NCI-H460 (cell line): ENCODE results near the gene EPHA5. TPM values are rescaled to one million over a fixed set of nuclear protein-coding genes. Genes with fewer than 3 reads are reported as not detected.

Source experiments
- DNase-seq: peaks from one replicate; pipeline ENCODE4 v3.0.0-alpha.2; 2016; ENCODE audit warnings: low read depth; ENCODE audit errors: extremely low read depth
- total RNA-seq: library from RNA; depleted of rRNA; stranded (reverse); fragments of >200 nt; shearing (Covaris generic); gene quantifications from 2 replicates; pipeline ENCODE4 v1.2.3, GENCODE V29; 2014

EPHA5 gene
- total RNA-seq, 1 experiment from 2014 or later = 21.7 TPM

- no peak for DNase-seq
Observed at GRCh38 chr4:65635051-65635821, 35.1 kb downstream of the EPHA5 start.

- no peak for DNase-seq
Observed at GRCh38 chr4:65624651-65625050, 45.6 kb downstream of the EPHA5 start.

GRCh38 chr4:65623506-65623905, 46.8 kb downstream of the EPHA5 start:
- peak; percentile 66 for DNase-seq

- no peak for DNase-seq
Observed at GRCh38 chr4:65617416-65617815, 52.9 kb downstream of the EPHA5 start.

GRCh38 chr4:65604515-65604914, 65.8 kb downstream of the EPHA5 start:
- DNase-seq = no peak

GRCh38 chr4:65600656-65601055, 69.6 kb downstream of the EPHA5 start:
- no peak for DNase-seq

- peak; percentile 41 for DNase-seq
Observed at GRCh38 chr4:65599340-65599739, 70.9 kb downstream of the EPHA5 start.

- DNase-seq = no peak
Observed at GRCh38 chr4:65597697-65598096, 72.6 kb downstream of the EPHA5 start.

- no peak for DNase-seq
Observed at GRCh38 chr4:65592089-65592488, 78.2 kb downstream of the EPHA5 start.

GRCh38 chr4:65589921-65590320, 80.4 kb downstream of the EPHA5 start:
- DNase-seq = no peak

GRCh38 chr4:65589331-65589730, 81.0 kb downstream of the EPHA5 start:
- no peak for DNase-seq

GRCh38 chr4:65580551-65580950, 89.7 kb downstream of the EPHA5 start:
- DNase-seq = peak; percentile 33

GRCh38 chr4:65566473-65566872, 103.8 kb downstream of the EPHA5 start:
- DNase-seq = no peak

- DNase-seq = no peak
Observed at GRCh38 chr4:65561164-65561563, 109.1 kb downstream of the EPHA5 start.

GRCh38 chr4:65559270-65559669, 111.0 kb downstream of the EPHA5 start:
- no peak for DNase-seq

- DNase-seq = no peak
Observed at GRCh38 chr4:65552057-65552456, 118.2 kb downstream of the EPHA5 start.

- no peak for DNase-seq
Observed at GRCh38 chr4:65550500-65550899, 119.8 kb downstream of the EPHA5 start.

- DNase-seq = peak; percentile 87
Observed at GRCh38 chr4:65546882-65547416, 123.3 kb downstream of the EPHA5 start.

- DNase-seq = peak; percentile 69
Observed at GRCh38 chr4:65538571-65538970, 131.7 kb downstream of the EPHA5 start.

GRCh38 chr4:65535113-65535512, 135.2 kb downstream of the EPHA5 start:
- peak; percentile 74 for DNase-seq

GRCh38 chr4:65521666-65522065, 148.6 kb downstream of the EPHA5 start:
- DNase-seq = no peak

GRCh38 chr4:65515646-65516045, 154.6 kb downstream of the EPHA5 start:
- DNase-seq = no peak

GRCh38 chr4:65510976-65511375, 159.3 kb downstream of the EPHA5 start:
- DNase-seq = no peak
